Karpas-422 (cell line): ENCODE results near the gene SV2C. TPM values are rescaled to one million over a fixed set of nuclear protein-coding genes. Genes with fewer than 3 reads are reported as not detected.
"Not testable (repeated sequence)": the region's sequence is repeated elsewhere in the genome, so short reads cannot be mapped to it uniquely, and the experiment has no call there.

Experiments used
- DNase-seq: peaks from one replicate; pipeline ENCODE4 v3.0.0-alpha.2; 2015
- H2AFZ ChIP-seq: fragments of 200-600 bp; sonication (generic); 2 replicates; pipeline ENCODE4 v1.6.1; 2014; ENCODE audit warnings: antibody characterized with exemption, low read length, mixed read lengths
- H3K27ac ChIP-seq: fragments of 200-600 bp; sonication (generic); 2 replicates; pipeline ENCODE4 v1.5.1; 2014; ENCODE audit warnings: mild to moderate bottlenecking, low read length, moderate library complexity
- H3K27me3 ChIP-seq: fragments of 200-600 bp; sonication (generic); 2 replicates; pipeline ENCODE4 v1.6.1; 2014; ENCODE audit warnings: low read length, mixed read lengths
- H3K36me3 ChIP-seq: fragments of 200-600 bp; sonication (generic); 2 replicates; pipeline ENCODE4 v1.6.1; 2014; ENCODE audit warnings: low read length, mixed read lengths; ENCODE audit not compliant: insufficient read depth
- H3K4me1 ChIP-seq: fragments of 200-600 bp; sonication (generic); 2 replicates; pipeline ENCODE4 v1.6.1; 2014; ENCODE audit warnings: mild to moderate bottlenecking, low read length, mixed read lengths
- H3K4me2 ChIP-seq: fragments of 200-600 bp; sonication (generic); 2 replicates; pipeline ENCODE4 v1.6.1; 2014; ENCODE audit warnings: low read length, low read depth, mild to moderate bottlenecking; ENCODE audit not compliant: poor library complexity, severe bottlenecking
- H3K4me3 ChIP-seq: fragments of 200-600 bp; sonication (generic); 2 replicates; pipeline ENCODE4 v1.5.1; 2014; ENCODE audit warnings: mild to moderate bottlenecking, antibody characterized with exemption, low read length, mixed read lengths
- H3K79me2 ChIP-seq: fragments of 200-600 bp; sonication (generic); 2 replicates; pipeline ENCODE4 v1.6.1; 2014; ENCODE audit warnings: mild to moderate bottlenecking, low read length, mixed read lengths
- H3K9ac ChIP-seq: fragments of 200-600 bp; sonication (generic); 2 replicates; pipeline ENCODE4 v1.6.0; 2014; ENCODE audit warnings: low read length
- H3K9me2 ChIP-seq: fragments of 200-600 bp; sonication (generic), shearing (Covaris generic); replicated peaks from 2 replicates; pipeline ENCODE4 v1.6.0; 2014; ENCODE audit warnings: mild to moderate bottlenecking, low read length, moderate library complexity; ENCODE audit not compliant: insufficient read depth
- H3K9me3 ChIP-seq: fragments of 300-700, 200-600 bp; sonication (generic); 2 replicates; pipeline ENCODE4 v1.6.1; 2014; ENCODE audit warnings: low read length, mixed read lengths
- H4K20me1 ChIP-seq: fragments of 200-600 bp; sonication (generic); 2 replicates; pipeline ENCODE4 v1.6.1; 2014; ENCODE audit warnings: mild to moderate bottlenecking, antibody characterized with exemption, low read length, low read depth; ENCODE audit not compliant: insufficient read depth
- total RNA-seq: library from RNA; depleted of rRNA; stranded (reverse); fragments of >200 nt; shearing (Covaris generic); gene quantifications from 2 replicates; pipeline ENCODE4 v1.2.3, GENCODE V29; 2014; ENCODE audit warnings: low replicate concordance

The SV2C gene
- total RNA-seq, 1 experiment from 2014 or later, result not detected

- H3K27me3 ChIP-seq, H3K36me3 ChIP-seq, H3K27ac ChIP-seq, H3K9ac ChIP-seq, H3K4me1 ChIP-seq, H4K20me1 ChIP-seq, H3K79me2 ChIP-seq, H2AFZ ChIP-seq, H3K9me2 ChIP-seq, H3K4me2 ChIP-seq, H3K4me3 ChIP-seq, H3K9me3 ChIP-seq, DNase-seq: not testable (repeated sequence)
These were observed 240.3 kb downstream of the SV2C start for GRCh38 chr5:76323494-76323893.

- no peaks in the 10 kb centered on the region for H3K9me2 ChIP-seq
- no peaks in the 10 kb centered on the region for H3K36me3 ChIP-seq
- H2AFZ ChIP-seq, result no peak overlapping the region
- no peaks in the 10 kb centered on the region for H3K4me1 ChIP-seq
- H3K27ac ChIP-seq, result no peak overlapping the region
- H3K9me3 ChIP-seq, result no peaks in the 10 kb centered on the region
- no peak overlapping the region for H3K9ac ChIP-seq
- no peak overlapping the region for H3K4me3 ChIP-seq
- H3K79me2 ChIP-seq, result no peaks in the 10 kb centered on the region
- H3K4me2 ChIP-seq, result no peak overlapping the region
- DNase-seq, result no peak
- H4K20me1 ChIP-seq, result no peaks in the 10 kb centered on the region
- H3K27me3 ChIP-seq, result no peaks in the 10 kb centered on the region
These were observed 242.1 kb downstream of the SV2C start for GRCh38 chr5:76325326-76325725.

GRCh38 chr5:76325876-76326491, 242.8 kb downstream of the SV2C start:
- Histone ChIP-seq H3K9me2 (no peaks in the 10 kb centered on the region), H3K79me2 (no peaks in the 10 kb centered on the region), H3K9ac (no peak overlapping the region), H3K4me2 (no peak overlapping the region), H3K4me3 (no peak overlapping the region), H2AFZ (no peak overlapping the region), H3K36me3 (no peaks in the 10 kb centered on the region), H3K9me3 (no peaks in the 10 kb centered on the region), H3K4me1 (no peaks in the 10 kb centered on the region), H4K20me1 (no peaks in the 10 kb centered on the region), H3K27me3 (no peaks in the 10 kb centered on the region), H3K27ac (no peak overlapping the region)
- DNase-seq, result no peak

- Histone ChIP-seq H4K20me1 (no peaks in the 10 kb centered on the region), H3K4me2 (no peak overlapping the region), H3K79me2 (no peaks in the 10 kb centered on the region), H3K9me2 (no peaks in the 10 kb centered on the region), H2AFZ (no peak overlapping the region), H3K4me1 (no peaks in the 10 kb centered on the region), H3K27ac (no peak overlapping the region), H3K9me3 (no peaks in the 10 kb centered on the region), H3K9ac (no peak overlapping the region), H3K4me3 (no peak overlapping the region), H3K27me3 (no peaks in the 10 kb centered on the region), H3K36me3 (no peaks in the 10 kb centered on the region)
- no peak for DNase-seq
These were observed 243.6 kb downstream of the SV2C start for GRCh38 chr5:76326577-76327302.

- Histone ChIP-seq H3K27ac (no peak overlapping the region), H3K27me3 (no peaks in the 10 kb centered on the region), H3K9me2 (no peaks in the 10 kb centered on the region), H3K4me3 (no peak overlapping the region), H3K36me3 (no peaks in the 10 kb centered on the region), H4K20me1 (no peaks in the 10 kb centered on the region), H3K79me2 (no peaks in the 10 kb centered on the region), H3K4me1 (no peaks in the 10 kb centered on the region), H3K9ac (no peak overlapping the region), H2AFZ (no peak overlapping the region), H3K9me3 (no peaks in the 10 kb centered on the region), H3K4me2 (no peak overlapping the region)
- no peak for DNase-seq
These were observed 246.2 kb downstream of the SV2C start for GRCh38 chr5:76329346-76329745.

- Histone ChIP-seq H3K9ac (no peak overlapping the region), H4K20me1 (no peaks in the 10 kb centered on the region), H3K4me1 (no peaks in the 10 kb centered on the region), H3K4me3 (no peak overlapping the region), H3K36me3 (no peaks in the 10 kb centered on the region), H3K9me2 (no peaks in the 10 kb centered on the region), H3K27me3 (no peaks in the 10 kb centered on the region), H3K27ac (no peak overlapping the region), H3K9me3 (no peaks in the 10 kb centered on the region), H3K79me2 (no peaks in the 10 kb centered on the region), H3K4me2 (no peak overlapping the region), H2AFZ (no peak overlapping the region)
- DNase-seq, result no peak
These were observed 247.9 kb downstream of the SV2C start for GRCh38 chr5:76331126-76331525.

GRCh38 chr5:76332102-76332501, 248.9 kb downstream of the SV2C start:
- H3K9me2 ChIP-seq, result no peaks in the 10 kb centered on the region
- no peak overlapping the region for H3K4me2 ChIP-seq
- no peaks in the 10 kb centered on the region for H3K27me3 ChIP-seq
- no peaks in the 10 kb centered on the region for H3K4me1 ChIP-seq
- no peaks in the 10 kb centered on the region for H3K79me2 ChIP-seq
- H3K9ac ChIP-seq, result no peak overlapping the region
- H2AFZ ChIP-seq, result no peak overlapping the region
- no peaks in the 10 kb centered on the region for H3K36me3 ChIP-seq
- no peaks in the 10 kb centered on the region for H4K20me1 ChIP-seq
- no peaks in the 10 kb centered on the region for H3K9me3 ChIP-seq
- DNase-seq, result no peak
- H3K27ac ChIP-seq, result no peak overlapping the region
- no peak overlapping the region for H3K4me3 ChIP-seq

- no peak overlapping the region for H3K4me3 ChIP-seq
- no peaks in the 10 kb centered on the region for H4K20me1 ChIP-seq
- no peaks in the 10 kb centered on the region for H3K9me3 ChIP-seq
- H3K4me1 ChIP-seq, result no peaks in the 10 kb centered on the region
- DNase-seq, result no peak
- H3K4me2 ChIP-seq, result no peak overlapping the region
- no peaks in the 10 kb centered on the region for H3K79me2 ChIP-seq
- H3K9ac ChIP-seq, result no peak overlapping the region
- H3K36me3 ChIP-seq, result no peaks in the 10 kb centered on the region
- H2AFZ ChIP-seq, result no peak overlapping the region
- H3K27me3 ChIP-seq, result no peaks in the 10 kb centered on the region
- H3K27ac ChIP-seq, result no peak overlapping the region
- H3K9me2 ChIP-seq, result no peaks in the 10 kb centered on the region
These were observed 249.5 kb downstream of the SV2C start for GRCh38 chr5:76332611-76333205.
